GM19468 (cell line): ENCODE results near the gene CFAP70.
"Not testable (repeated sequence)": the region's sequence is repeated elsewhere in the genome, so short reads cannot be mapped to it uniquely, and the experiment has no call there.

Source experiments
- ATAC-seq: cut with Tn5 transposase; IDR thresholded peaks from one replicate; pipeline ENCODE4 v1.9.1; 2021; ENCODE audit warnings: mild to moderate bottlenecking, moderate library complexity, moderate number of reproducible peaks; ENCODE audit not compliant: unreplicated experiment; ENCODE audit errors: extremely low read depth

CFAP70 gene

DNA sequence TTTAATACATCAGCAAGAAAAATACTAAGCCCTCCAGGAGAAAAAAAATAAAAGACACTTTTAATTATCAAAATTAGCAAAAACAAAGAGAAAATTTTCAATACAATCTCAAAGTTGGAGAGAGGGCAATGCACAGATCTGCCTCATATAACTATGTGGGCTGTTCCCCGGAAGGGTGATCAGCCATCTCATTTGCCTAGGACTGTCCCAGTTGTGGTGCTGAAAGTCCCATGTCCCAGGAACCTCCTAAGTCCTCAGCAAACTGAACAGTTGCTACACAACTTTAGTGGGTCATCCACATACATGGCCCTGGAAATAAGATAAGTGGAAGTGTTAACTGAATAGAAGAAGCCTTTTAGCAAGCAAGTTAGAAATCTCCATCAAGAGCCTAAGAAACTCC lies 14.4 kb downstream of the CFAP70 start:
- ATAC-seq, result no peak

DNA sequence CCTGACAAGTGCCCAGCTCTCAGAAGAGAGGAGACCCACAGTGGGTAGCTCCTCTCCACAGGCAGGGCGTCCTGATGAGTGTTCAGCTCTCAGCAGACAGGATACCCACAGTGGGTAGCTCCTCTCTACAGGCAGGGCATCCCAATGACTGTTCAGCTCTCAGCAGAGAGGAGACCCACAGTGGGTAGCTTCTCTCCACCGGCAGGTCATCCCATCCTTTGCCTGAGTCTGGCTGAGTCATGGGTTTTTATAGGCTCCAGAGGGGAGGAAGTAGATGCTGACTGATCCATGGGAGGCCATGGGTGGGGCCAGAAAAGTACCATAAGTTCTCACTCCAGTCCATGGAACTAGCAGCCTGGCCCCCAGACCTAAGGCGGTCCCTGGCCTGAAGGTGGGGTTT lies 18.5 kb downstream of the CFAP70 start:
- no peak for ATAC-seq

DNA sequence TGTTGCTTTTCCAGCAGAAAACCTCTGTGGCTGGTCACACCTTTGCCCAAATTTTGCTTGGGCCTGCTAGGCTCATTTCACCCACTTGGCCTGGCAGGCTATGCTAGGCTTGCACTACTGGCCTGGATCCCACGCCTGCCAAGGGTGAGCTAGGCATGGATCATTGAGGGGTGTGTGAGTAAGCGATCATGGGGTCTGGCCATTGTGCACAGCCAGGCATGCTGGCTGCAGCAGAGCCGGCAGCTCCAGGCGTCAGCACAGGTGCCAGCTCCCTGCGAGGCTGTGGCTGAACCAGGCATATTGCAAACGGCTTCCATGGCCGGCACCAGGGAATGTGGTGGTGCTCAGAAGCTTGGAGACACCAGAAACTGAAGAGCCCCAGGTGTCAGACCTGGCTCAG lies 19.2 kb downstream of the CFAP70 start:
- ATAC-seq, result no peak

DNA sequence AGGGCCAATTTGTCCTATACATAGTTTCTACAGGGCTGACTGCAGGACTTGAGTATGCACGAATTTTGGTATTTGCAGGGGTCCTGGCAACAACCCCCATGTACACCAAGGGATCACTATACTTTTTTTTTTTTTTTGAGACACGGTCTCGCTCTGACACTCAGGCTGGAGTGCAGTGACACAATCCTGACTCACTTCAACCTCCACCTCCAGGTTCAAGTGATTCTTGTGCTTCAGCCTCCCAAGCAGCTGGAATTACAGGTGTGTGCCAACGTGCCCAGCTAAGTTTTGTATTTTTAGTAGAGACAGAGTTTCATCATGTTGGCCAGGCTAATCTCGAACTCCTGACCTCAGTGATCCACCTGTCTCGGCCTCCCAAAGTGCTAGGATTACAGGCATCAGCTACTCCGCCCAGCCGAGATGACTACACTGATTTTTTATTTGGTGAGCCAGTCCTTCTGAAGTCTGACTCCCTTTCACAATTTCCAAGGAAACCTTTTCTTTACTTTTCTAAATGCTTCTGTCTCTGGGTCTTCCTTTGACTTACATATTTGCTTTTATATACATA lies 19.8 kb downstream of the CFAP70 start:
- ATAC-seq, result no peak

DNA sequence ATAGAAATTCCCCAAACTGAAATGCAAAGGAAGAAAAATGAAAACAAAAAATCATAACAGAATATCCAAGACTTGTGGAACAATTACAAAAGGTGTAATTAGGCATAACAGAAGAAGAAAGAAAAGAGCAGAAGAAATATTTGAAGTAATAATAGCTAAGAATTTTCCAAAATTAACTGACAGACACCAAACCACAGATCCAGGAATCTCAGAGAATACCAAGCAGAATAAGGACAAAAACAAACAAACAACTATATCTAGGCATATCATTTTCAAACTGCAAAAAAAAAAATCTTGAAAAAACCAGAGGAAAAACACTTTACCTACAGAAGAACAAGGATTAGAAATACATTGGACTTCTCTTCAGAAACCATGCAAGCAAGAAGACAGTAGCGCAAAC lies 25.5 kb downstream of the CFAP70 start:
- no peak for ATAC-seq

DNA sequence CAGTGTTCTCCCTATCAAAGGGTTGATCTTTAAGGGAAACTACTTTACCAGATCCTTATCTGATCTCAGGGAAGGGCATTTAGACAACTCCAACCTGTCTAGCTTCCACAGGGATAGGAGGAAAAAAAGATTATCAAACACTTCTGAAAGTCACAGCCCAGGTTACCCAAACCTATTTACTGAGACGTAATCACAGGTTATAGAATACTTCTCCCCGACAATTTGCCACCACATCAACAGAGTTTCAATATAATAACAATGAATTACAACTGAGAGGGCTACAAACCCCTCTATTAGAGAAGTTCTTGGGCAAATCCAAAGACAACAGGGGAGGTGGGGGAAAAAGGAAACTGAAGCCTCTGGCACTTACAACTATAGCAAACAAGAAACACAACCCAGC lies 26.3 kb downstream of the CFAP70 start:
- no peak for ATAC-seq

DNA sequence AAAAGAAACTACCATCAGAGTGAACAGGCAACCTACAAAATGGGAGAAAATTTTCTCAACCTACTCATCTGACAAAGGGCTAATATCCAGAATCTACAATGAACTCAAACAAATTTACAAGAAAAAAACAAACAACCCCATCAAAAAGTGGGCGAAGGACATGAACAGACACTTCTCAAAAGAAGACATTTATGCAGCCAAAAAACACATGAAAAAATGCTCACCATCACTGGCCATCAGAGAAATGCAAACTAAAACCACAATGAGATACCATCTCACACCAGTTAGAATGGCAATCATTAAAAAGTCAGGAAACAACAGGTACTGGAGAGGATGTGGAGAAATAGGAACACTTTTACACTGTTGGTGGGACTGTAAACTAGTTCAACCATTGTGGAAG lies 30.1 kb downstream of the CFAP70 start:
- not testable (repeated sequence) for ATAC-seq

DNA sequence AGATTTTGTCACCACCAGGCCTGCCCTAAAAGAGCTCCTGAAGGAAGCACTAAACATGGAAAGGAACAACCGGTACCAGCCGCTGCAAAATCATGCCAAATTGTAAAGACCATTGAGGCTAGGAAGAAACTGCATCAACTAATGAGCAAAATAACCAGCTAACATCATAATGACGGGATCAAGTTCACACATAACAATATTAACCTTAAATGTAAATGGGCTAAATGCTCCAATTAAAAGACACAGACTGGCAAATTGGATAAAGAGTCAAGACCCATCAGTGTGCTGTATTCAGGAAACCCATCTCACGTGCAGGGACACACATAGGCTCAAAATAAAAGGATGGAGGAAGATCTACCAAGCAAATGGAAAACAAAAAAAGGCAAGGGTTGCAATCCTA lies 33.4 kb downstream of the CFAP70 start:
- ATAC-seq, result not testable (repeated sequence)

DNA sequence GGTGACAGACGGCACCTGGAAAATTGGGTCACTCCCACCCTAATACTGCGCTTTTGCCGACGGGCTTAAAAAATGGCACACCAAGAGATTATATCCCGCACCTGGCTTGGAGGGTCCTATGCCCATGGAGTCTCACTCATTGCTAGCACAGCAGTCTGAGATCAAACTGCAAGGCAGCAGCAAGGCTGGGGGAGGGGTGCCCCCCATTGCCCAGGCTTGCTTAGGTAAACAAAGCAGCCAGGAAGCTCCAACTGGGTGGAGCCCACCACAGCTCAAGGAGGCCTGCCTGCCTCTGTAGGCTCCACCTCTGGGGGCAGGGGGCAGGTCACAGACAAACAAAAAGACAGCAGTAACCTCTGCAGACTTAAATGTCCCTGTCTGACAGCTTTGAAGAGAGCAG lies 35.1 kb downstream of the CFAP70 start:
- not testable (repeated sequence) for ATAC-seq

DNA sequence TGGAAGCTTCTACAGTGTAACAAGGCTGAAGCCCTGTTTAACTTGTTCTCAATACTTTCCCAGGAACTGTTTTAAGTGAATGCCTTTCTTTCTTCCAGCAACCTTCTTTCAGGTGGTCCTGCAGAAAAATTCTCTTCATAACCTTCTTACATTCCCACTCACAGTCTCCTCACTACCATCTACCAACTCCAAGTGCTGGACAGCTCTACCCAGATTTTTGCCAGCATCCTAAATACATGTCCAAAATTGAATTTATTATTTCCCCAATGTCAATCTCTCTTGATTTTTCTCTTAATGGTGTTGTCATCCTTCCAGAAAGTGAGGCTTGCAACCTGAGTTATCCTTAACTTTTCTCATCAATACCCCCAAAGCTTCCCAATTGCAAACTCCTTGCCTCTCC lies 48.2 kb downstream of the CFAP70 start:
- no peak for ATAC-seq

DNA sequence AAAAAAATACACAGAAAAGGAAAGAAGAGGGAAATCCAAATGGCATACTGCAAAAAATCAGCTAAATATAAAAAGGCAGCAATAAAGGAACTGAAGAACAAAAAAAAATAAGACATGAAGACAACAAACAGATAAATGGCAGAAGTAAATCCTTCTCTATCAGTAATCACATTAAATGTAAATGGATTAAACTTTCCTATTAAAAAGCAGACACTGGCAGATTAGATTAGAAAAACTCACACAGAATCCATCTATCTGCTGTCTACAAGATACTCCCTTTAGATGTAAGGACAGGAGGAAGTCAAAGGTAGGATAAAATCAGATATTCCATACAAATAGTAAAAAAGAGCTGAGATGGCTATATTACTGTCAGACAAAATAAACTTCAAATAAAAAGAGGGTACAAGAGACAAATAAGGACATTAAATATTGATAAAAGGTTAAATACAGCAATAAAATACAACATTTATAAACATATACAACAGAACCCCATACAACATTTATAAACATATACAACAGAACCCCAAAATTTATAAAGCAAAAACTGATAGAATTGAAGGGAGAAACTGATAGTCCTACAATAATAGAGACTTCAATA lies 51.4 kb downstream of the CFAP70 start:
- ATAC-seq, result no peak

DNA sequence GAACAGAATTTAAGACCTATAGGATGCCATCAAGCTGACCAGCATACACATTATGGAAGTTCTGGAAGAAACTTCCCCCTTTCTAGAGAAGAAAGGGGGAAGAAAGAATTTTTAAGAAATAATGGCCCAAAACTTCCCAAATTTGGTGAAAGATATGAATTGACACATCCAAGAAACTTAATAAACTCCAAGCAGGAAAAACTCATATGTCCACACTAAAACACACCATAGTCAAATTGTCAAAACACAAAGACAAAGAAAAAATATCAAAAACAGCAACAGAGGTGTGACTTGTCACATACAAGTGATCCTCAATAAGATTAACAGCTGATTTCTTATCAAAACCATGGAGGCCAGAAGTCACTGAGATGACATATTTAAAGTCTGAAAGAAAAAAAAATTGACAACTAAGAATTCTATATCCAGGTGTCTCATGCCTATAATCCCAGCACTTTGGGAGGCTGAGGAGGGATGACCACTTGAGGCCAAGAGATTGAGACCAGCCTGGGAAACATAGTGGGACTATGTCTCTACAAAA lies 52.4 kb downstream of the CFAP70 start:
- no peak for ATAC-seq

DNA sequence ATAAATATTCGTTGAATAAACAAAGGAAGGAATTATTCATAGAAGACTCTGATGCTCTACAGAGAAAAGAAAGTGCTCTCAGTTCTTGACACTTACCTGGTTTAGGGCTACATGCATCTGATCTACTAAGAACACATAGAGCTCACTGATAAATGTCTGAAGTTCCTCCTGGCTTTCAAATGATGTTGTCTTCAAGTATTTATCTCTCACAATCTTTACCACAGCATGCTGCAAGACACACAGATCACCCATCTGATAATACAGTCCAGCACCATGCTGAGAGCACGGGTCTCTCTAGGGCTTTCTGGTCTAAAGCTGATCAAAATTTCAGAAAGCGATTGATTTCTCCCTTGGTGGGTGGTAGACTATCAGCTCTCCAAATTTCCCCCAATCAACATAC lies 61.7 kb downstream of the CFAP70 start:
- ATAC-seq, result no peak

DNA sequence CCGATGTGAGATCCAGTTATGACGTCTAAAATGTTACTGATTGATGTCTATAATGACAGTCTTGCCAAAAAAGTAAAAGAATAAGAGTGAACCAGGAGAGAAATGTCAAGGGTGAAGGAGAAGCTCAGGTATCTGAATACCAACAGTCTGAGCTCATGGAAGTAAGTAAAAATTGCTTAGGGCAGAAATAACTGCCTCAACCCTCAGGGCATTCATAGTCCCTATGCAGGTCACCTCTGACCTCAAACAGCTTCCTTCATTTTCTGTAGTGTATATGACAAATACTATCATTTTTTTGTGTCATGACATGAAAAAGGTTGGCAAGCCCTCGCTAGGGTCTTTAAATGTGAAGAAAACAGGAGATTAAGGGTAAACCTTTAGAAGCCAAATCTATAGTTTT lies 65.2 kb downstream of the CFAP70 start:
- ATAC-seq, result no peak

DNA sequence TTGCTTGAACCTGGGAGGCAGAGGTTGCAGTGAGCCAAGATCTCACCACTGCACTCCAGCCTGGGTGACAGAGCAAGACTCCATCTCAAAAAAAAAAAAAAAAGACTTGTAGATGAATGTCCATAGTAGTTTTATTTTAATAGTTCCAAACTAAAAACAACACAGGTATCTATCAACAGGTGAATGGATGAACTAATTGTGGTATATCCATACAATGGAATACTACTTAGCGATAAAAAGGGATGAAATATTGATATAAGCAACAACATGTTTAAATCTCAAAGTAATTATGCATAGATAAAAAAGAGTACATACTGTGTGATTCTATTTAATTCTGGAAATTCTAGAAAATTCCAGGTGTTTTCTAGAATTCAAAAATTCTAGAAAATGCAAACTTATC lies 68.7 kb downstream of the CFAP70 start:
- ATAC-seq, result no peak

DNA sequence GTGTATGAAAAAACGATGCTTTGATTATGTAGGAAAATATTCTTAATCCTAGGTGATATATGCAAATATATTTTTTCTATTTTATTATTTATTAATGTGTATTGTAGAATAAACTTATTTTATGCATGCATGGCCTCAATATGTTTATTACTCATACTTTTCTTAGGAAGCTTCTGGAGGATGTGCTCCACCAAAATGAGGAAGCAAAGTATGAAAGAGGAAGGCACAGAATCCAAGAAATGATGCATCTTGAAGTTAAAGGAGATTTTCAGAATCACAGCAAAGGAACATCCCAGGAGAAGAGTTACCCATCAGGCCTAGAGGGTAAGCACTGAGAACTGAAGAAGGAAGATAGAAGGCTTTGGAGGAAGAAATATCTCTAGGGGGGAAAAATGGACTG lies 71.2 kb downstream of the CFAP70 start:
- ATAC-seq, result no peak

DNA sequence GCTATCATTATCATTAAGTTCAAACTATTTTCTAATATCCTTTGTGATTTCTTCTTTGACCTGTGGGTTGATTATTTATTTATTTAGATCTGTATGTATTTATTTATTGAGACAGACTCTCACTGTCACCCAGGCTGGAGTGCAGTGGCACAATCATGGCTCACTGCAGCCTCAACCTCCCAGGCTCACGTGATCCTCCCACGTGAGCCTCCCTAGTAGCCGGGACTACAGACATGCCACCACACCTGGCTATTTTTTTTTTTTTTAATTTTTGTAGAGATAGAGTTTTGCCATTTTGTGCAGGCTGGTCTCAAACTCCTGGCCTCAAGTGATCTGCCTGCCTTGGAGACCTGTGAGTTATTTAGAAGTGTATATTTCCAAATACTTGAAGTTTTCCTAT lies 77.6 kb downstream of the CFAP70 start:
- ATAC-seq, result no peak

DNA sequence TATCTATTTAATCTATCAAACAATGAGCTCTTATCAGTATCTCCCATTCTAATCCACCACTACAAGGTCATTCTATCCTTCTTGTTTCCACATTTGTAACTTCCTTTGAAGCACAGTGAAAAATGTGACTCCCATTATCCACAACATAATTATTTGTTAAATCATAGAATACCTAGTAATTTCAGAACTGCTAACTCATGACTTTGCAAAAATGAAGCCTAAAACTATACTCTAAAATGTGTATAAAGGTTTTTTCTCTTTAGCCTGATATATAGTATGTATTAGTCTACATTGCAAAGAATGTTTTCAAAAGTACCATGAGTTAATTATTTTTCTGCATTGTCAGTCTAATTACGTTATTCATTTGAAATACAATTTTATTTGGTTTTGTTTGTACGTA lies 94.2 kb downstream of the CFAP70 start:
- no peak for ATAC-seq

DNA sequence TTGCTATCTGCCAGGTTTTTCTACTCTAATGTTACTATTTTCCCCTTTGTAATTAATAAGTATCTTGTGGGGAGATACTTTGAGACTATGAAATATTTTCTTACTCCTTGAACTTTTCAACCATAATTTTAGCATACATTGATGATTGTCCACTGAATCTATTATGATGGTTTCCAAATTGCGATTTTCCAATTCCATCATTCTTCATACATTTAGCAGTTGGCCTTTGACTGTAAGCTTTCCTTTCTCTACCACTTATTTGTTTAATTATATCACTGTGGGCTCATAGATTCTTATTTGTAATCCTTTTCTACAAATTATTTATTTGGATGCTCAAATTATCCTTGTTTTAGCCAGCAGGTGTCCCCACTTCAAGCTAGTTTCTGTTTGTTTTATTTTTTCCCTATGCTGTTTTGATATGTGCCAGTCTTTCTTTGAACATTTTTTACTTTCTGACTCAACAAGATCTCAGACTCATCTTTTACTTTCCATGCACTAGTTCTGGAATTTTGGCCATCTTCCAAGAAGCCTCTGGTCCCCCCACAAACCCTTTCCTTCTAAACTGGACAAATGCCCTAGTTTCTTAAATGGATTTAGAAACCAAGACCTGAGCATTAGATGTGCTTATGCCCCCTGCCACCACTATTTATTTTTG lies 94.8 kb downstream of the CFAP70 start:
- no peak for ATAC-seq

DNA sequence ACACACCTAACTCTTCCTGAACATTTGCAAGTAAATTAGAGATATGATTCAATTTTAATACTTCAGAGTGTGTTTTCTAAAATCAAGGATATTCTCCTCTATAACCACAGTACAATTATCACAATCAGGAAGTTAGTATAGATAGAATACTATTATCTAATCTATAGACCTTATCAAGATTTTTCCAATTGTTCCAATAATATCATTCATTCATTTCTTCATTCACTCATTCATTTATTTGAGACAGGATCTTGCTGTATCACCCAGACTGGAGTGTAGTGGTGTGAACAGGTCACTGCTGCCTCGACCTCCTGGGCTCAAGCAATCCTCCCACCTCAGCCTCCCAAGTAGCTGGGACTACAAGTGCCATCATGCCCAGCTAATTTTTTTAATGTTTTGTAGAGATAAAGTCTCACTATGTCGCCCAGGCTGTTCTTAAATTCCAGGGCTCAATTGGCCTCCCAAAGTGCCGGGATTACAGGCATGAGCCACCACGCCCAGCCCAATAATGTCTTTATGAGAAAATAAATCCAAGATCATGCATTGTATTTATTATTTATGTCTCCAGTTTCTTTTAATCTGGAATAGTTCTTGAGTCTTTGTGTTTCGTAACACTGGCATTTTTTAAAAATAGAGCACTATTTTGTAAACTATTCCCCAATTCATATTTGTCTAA lies 95.6 kb downstream of the CFAP70 start:
- ATAC-seq, result no peak

DNA sequence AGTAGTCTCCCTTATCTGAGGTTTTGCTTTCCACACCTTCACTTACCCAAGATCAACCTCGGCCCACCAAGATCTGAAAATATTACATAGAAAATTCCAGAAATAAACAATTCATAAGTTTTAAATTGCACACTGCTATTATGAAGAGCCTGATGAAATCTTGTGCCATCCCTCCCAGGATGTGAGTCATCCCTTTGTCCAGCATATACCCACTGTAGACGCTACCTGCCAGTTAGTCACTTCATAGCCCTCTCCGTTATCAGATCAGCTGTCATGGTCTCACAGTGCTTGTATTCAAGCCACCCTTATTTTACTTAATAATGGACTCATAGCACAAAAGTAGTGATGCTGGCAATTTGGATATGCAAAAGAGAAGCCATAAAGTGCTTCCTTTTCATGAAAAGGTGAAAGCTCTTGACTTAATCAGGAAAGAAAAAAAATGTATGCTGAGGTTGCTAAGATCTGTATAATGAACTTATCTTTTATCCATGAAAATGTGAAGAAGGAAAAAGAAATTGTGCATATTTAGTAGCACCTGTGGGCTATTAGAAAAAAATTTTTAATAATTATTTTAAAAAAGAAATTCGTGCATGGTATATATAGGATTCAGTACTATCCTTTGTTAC lies 96.4 kb downstream of the CFAP70 start:
- no peak for ATAC-seq
